GM12891 (cell line): Measurements from ENCODE around the gene LGALS12.

ENCODE experiments used
- POLR2A ChIP-seq: IDR thresholded peaks from 2 replicates; pipeline ENCODE4 v1.6.1; 2011; ENCODE audit warnings: low read depth, low read length, control low read depth
- POLR2AphosphoS5 ChIP-seq: IDR thresholded peaks from 2 replicates; pipeline ENCODE4 v1.6.1; 2011; ENCODE audit warnings: low read depth, low read length, control low read depth
- SPI1 ChIP-seq: IDR thresholded peaks from 2 replicates; pipeline ENCODE4 v1.6.1; 2011; ENCODE audit warnings: low read depth, low read length, control low read depth

DNA sequence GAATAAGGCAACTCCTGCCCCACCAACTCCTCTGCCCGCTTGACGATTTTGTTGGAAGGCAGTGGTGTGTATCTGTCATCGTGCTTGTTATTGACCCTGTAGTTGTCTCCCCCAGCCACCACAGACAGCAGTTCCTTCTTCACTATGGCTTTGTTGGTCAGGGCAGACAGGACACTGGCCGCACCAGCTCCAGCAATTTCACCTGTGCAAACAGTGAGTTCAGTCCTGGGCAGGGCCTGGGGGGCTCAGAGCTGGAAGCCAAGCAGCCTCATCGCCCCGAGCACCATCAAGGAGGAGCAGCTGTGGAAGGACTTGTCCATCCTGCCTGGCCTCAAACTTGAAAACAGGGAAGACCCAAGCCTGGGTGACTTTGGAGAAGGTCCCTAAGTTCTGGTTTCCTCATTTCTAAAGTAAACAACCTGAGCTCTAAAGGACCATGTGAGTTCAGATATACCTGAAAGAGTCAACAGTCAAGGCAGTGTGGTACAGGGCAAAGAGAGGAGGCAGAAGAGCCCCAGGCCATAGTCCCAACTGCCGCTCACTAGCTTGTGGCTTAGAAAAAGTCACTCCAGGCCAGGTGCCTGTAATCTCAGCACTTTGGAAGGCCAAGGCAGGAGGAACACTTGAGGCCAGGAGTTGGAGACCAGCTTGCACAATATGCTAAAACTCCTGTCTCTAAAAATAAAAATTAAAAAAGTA is 52.7 kb downstream of the LGALS12 start:
- TF ChIP-seq SPI1 (no peak), POLR2A (no peak), POLR2AphosphoS5 (no peak)
